Measurements from ENCODE around the gene DNAH3. TPM values are rescaled to one million over a fixed set of nuclear protein-coding genes. Genes with fewer than 3 reads are reported as not detected.

Gene DNAH3
- total RNA-seq, 6 experiments from 2014 or later, result not detected

- intact Hi-C loops (cut with DNase I), result no loop called here
- Histone ChIP-seq H3K4me3 (no peak overlapping the region), H3K36me3 (peaks cover 0 to 7% (median 3%) of the 10 kb centered on the region in 4 donors), H3K27ac (no peak overlapping the region), H3K27me3 (no peaks in the 10 kb centered on the region), H3K4me1 (peaks cover 0 to 6% (median 2%) of the 10 kb centered on the region in 4 donors), H3K9me3 (no peaks in the 10 kb centered on the region)
- DNase-seq, result no peak
- WGBS (ENCODE audit: insufficient coverage, low coverage, low lambda C conversion rate, missing lambda C conversion rate), result 73% methylated on average over 4 of the region's 5 CpGs
- no peak for ATAC-seq
- no peak for TF ChIP-seq POLR2A (IDR thresholded peaks at IDR 0.05)
- no peak for TF ChIP-seq CTCF (IDR thresholded peaks at IDR 0.05)
Observed at GRCh38 chr16:20928774-20929411, 221.8 kb downstream of the DNAH3 start.

DNA sequence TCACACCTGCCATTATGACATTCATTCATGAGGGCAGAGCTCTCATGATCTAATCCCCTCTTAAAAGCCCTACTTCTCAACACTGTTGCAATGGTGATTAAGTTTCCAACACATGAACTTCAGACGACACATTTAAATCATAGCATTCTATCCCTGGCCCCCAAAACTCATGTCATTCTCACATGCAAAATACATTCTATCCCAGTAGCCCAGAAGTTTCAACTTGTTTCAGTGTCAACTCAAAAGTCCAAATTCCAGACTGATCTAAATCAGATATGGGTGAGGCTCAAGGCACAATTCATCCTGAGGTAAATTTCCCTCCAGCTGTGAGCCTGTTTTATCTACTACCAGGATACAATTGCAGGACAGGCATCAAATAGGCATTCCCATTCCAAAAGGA lies 224.9 kb downstream of the DNAH3 start:
- DNase-seq (no peak), ATAC-seq (peak in 2 of 4 donors; percentile 41 to 43)
- Histone ChIP-seq H3K9me3 (no peaks in the 10 kb centered on the region), H3K4me3 (no peak overlapping the region), H3K36me3 (peaks cover 0 to 7% (median 3%) of the 10 kb centered on the region in 4 donors), H3K4me1 (peaks cover 0 to 6% (median 2%) of the 10 kb centered on the region in 4 donors), H3K27me3 (no peaks in the 10 kb centered on the region), H3K27ac (no peak overlapping the region)
- intact Hi-C loops (cut with DNase I), result no loop called here
- no peak for TF ChIP-seq POLR2A (IDR thresholded peaks at IDR 0.05)
- TF ChIP-seq CTCF (IDR thresholded peaks at IDR 0.05), result no peak
- WGBS (ENCODE audit: insufficient coverage, low coverage, low lambda C conversion rate, missing lambda C conversion rate), result 83% methylated on average over 1 of the region's 1 CpG

GRCh38 chr16:20923876-20924275 lies 226.8 kb downstream of the DNAH3 start:
- ATAC-seq (no peak), DNase-seq (no peak)
- Histone ChIP-seq H3K4me3 (no peak overlapping the region), H3K27me3 (no peaks in the 10 kb centered on the region), H3K9me3 (no peaks in the 10 kb centered on the region), H3K36me3 (peaks cover 0 to 7% (median 3%) of the 10 kb centered on the region in 4 donors), H3K27ac (no peak overlapping the region), H3K4me1 (peaks cover 0 to 9% (median 4%) of the 10 kb centered on the region in 4 donors)
- 93% methylated on average over 3 of the region's 3 CpGs for WGBS (ENCODE audit: insufficient coverage, low coverage, low lambda C conversion rate, missing lambda C conversion rate)
- intact Hi-C loops (cut with DNase I), result no loop called here
- no peak for TF ChIP-seq POLR2A (IDR thresholded peaks at IDR 0.05)
- TF ChIP-seq CTCF (IDR thresholded peaks at IDR 0.05), result no peak

DNA sequence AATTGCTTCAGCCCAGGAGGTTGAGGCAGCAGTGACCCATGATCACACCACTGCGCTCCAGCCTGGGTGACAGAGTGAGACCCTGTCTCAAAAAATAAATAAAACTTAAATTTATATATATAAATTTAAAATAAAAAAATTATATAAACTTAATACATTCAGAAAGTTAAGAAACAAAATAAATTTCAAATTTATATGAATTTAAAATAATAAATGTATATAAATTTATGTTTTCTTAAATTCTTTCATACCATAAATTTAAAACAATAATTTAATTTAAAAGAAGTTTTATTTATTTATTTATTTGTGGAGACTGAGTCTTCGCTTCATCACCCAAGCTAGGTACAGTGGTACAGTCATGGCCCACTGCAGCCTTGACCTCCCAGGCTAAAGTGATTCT lies 229.8 kb downstream of the DNAH3 start:
- TF ChIP-seq CTCF (IDR thresholded peaks at IDR 0.05), result no peak
- TF ChIP-seq POLR2A (IDR thresholded peaks at IDR 0.05), result no peak
- DNase-seq (no peak), ATAC-seq (no peak)
- H3K4me1 ChIP-seq, result peaks cover 0 to 17% (median 7%) of the 10 kb centered on the region in 4 donors
- H3K9me3 ChIP-seq, result no peaks in the 10 kb centered on the region
- WGBS (ENCODE audit: insufficient coverage, low coverage, low lambda C conversion rate, missing lambda C conversion rate), result 96% methylated on average over 2 of the region's 2 CpGs
- no peak overlapping the region for H3K4me3 ChIP-seq
- H3K27ac ChIP-seq, result no peak overlapping the region
- intact Hi-C loops (cut with DNase I), result no loop called here
- peaks cover 0 to 7% (median 3%) of the 10 kb centered on the region in 4 donors for H3K36me3 ChIP-seq
- no peaks in the 10 kb centered on the region for H3K27me3 ChIP-seq
